A673 (cell line): ENCODE measurements around the gene MYO1E. TPM values are rescaled to one million over a fixed set of nuclear protein-coding genes. Genes with fewer than 3 reads are reported as not detected.

ENCODE experiments used
- BruUV-seq: library from RNA; stranded (reverse); fragments of 400-500 nt; replicated peaks from 2 replicates; lab custom pipeline; 2021; lab: Mats Ljungman, UMichigan
- CTCF ChIA-PET: fragments of 300-600 bp; sonication (Branson Sonifier 250); formaldehyde crosslinking; loops from one replicate; lab custom pipeline; 2022; ENCODE audit warnings: antibody characterized with exemption; lab: Charles Lee
- POLR2A ChIA-PET: fragments of 300-600 bp; sonication (Branson Sonifier 250); formaldehyde crosslinking; loops from one replicate; lab custom pipeline; 2022; ENCODE audit warnings: antibody characterized with exemption; ENCODE audit not compliant: low non-redundant PET; lab: Charles Lee
- DNase-seq: peaks from one replicate; pipeline ENCODE4 v3.0.0-alpha.2; 2015; ENCODE audit warnings: low spot score
- H3K27ac ChIP-seq: fragments of 200-600 bp; sonication (generic); 2 replicates; pipeline ENCODE4 v1.5.1; 2016; ENCODE audit warnings: mixed run types, low read depth, mild to moderate bottlenecking, mixed read lengths, antibody characterized with exemption, low read length; ENCODE audit not compliant: poor library complexity, severe bottlenecking
- H3K27me3 ChIP-seq: fragments of 200-600 bp; sonication (generic); replicated peaks from 2 replicates; pipeline ENCODE4 v1.6.1; 2017; ENCODE audit warnings: mixed run types, low read depth, mild to moderate bottlenecking, mixed read lengths, antibody characterized with exemption, low read length; ENCODE audit not compliant: insufficient read depth, poor library complexity
- H3K36me3 ChIP-seq: fragments of 200-600 bp; sonication (generic); 2 replicates; pipeline ENCODE4 v1.6.1; 2016; ENCODE audit warnings: mixed run types, mild to moderate bottlenecking, mixed read lengths, antibody characterized with exemption, low read length; ENCODE audit not compliant: insufficient read depth, poor library complexity, severe bottlenecking
- H3K4me1 ChIP-seq: fragments of 200-600 bp; sonication (generic); 2 replicates; pipeline ENCODE4 v1.6.1; 2017; ENCODE audit warnings: mixed run types, mild to moderate bottlenecking, mixed read lengths, antibody characterized with exemption, low read length; ENCODE audit not compliant: insufficient read depth, poor library complexity, severe bottlenecking
- H3K4me3 ChIP-seq: fragments of 200-600 bp; sonication (generic); 2 replicates; pipeline ENCODE4 v1.5.1; 2016; ENCODE audit warnings: low read depth, mixed run types, mild to moderate bottlenecking, mixed read lengths, low read length; ENCODE audit not compliant: poor library complexity, severe bottlenecking
- H3K9me3 ChIP-seq: fragments of 200-600 bp; sonication (generic); 2 replicates; pipeline ENCODE4 v1.6.1; 2016; ENCODE audit warnings: mixed run types, low read depth, mild to moderate bottlenecking, mixed read lengths, antibody characterized with exemption, low read length; ENCODE audit not compliant: poor library complexity, severe bottlenecking
- CTCF ChIP-seq: fragments of 300-800, 200-600 bp; sonication (generic); conservative IDR thresholded peaks from 2 replicates; pipeline ENCODE4 v1.5.1; 2017; ENCODE audit warnings: low read depth, mild to moderate bottlenecking, antibody characterized with exemption, low read length, moderate library complexity, mixed read lengths
- EZH2 ChIP-seq: fragments of 200-600 bp; sonication (generic); IDR thresholded peaks from 2 replicates; pipeline ENCODE4 v1.6.1; 2017; ENCODE audit warnings: borderline replicate concordance, low read depth, mild to moderate bottlenecking, mixed read lengths, antibody characterized with exemption, low read length; ENCODE audit not compliant: poor library complexity, severe bottlenecking
- intact Hi-C: fragments of 100-400 bp; cut with micrococcal nuclease; formaldehyde crosslinking; loops from one replicate; pipeline ENCODE4 v1.10.0; 2022; ENCODE audit not compliant: unreplicated experiment
- total RNA-seq: library from RNA; stranded (reverse); gene quantifications from 2 replicates; pipeline ENCODE4 v1.2.3, GENCODE V29; 2021

Gene MYO1E
- total RNA-seq, 1 experiment from 2014 or later, result 7.9 TPM

- no TSS peak for BruUV-seq
- TF ChIP-seq CTCF (no peak), EZH2 (no peak)
- no peak for DNase-seq
- CTCF ChIA-PET, result no interaction called here
- Histone ChIP-seq H3K9me3 (no peaks in the 10 kb centered on the region), H3K27me3 (no peaks in the 10 kb centered on the region), H3K27ac (no peak overlapping the region), H3K4me3 (no peak overlapping the region), H3K36me3 (no peaks in the 10 kb centered on the region), H3K4me1 (no peaks in the 10 kb centered on the region)
- POLR2A ChIA-PET, result no interaction called here
- intact Hi-C loops, result no loop called here
Observed at GRCh38 chr15:59260090-59260489, 112.6 kb downstream of the MYO1E start.

- Histone ChIP-seq H3K4me3 (no peak overlapping the region), H3K36me3 (no peaks in the 10 kb centered on the region), H3K27me3 (no peaks in the 10 kb centered on the region), H3K9me3 (no peaks in the 10 kb centered on the region), H3K4me1 (no peaks in the 10 kb centered on the region), H3K27ac (no peak overlapping the region)
- intact Hi-C loops, result no loop called here
- BruUV-seq, result no TSS peak
- no peak for DNase-seq
- ChIA-PET CTCF (no interaction called here), POLR2A (no interaction called here)
- TF ChIP-seq CTCF (no peak), EZH2 (no peak)
Observed at GRCh38 chr15:59259137-59259943, 113.3 kb downstream of the MYO1E start.

- no peak overlapping the region for H3K27ac ChIP-seq
- intact Hi-C loops, result no loop called here
- no peaks in the 10 kb centered on the region for H3K36me3 ChIP-seq
- no peaks in the 10 kb centered on the region for H3K4me1 ChIP-seq
- CTCF ChIA-PET, result no interaction called here
- DNase-seq, result no peak
- no peaks in the 10 kb centered on the region for H3K27me3 ChIP-seq
- POLR2A ChIA-PET, result no interaction called here
- H3K9me3 ChIP-seq, result no peaks in the 10 kb centered on the region
- no TSS peak for BruUV-seq
- no peak overlapping the region for H3K4me3 ChIP-seq
- TF ChIP-seq CTCF, result no peak
- no peak for TF ChIP-seq EZH2
Observed at GRCh38 chr15:59258317-59258716, 114.4 kb downstream of the MYO1E start.
